CD4-positive, CD25-positive, alpha-beta regulatory T cell (primary cell): ENCODE results near the gene TMCO6. TPM values are rescaled to one million over a fixed set of nuclear protein-coding genes. Genes with fewer than 3 reads are reported as not detected.

Experiments
- ATAC-seq, 2 donors: fragments of 150-1000 bp; cut with Tn5 transposase; one replicate each; pipeline ENCODE4 v1.10.0; 2021; ENCODE audit warnings: low read depth in 2 of 2, moderate number of reproducible peaks in 2 of 2, moderate library complexity in 1 of 2
- DNase-seq, 3 donors: peaks; one replicate each; pipeline versions ENCODE4 v3.0.0 to v3.0.0-alpha.2; 2012 to 2022; ENCODE audit warnings: mixed read lengths in 1 of 3
- H3K27ac ChIP-seq: one replicate; pipeline ENCODE4 v1.7.0; 2013; ENCODE audit warnings: mild to moderate bottlenecking, low read length; ENCODE audit not compliant: insufficient read depth, poor library complexity, severe bottlenecking
- H3K27me3 ChIP-seq: one replicate; pipeline ENCODE4 v1.7.0; 2013; ENCODE audit warnings: low read length; ENCODE audit not compliant: control insufficient read depth, insufficient read depth
- H3K36me3 ChIP-seq: one replicate; pipeline ENCODE4 v1.7.0; 2013; ENCODE audit warnings: mild to moderate bottlenecking, low read length, moderate library complexity; ENCODE audit not compliant: control insufficient read depth, insufficient read depth
- H3K4me1 ChIP-seq: 2 replicates; pipeline ENCODE4 v1.7.0; 2013; ENCODE audit warnings: mild to moderate bottlenecking, low read length; ENCODE audit not compliant: insufficient read depth, control insufficient read depth, poor library complexity, severe bottlenecking
- H3K4me3 ChIP-seq: one replicate; pipeline ENCODE4 v1.7.0; 2013; ENCODE audit warnings: low read depth, mild to moderate bottlenecking, low read length, moderate library complexity
- H3K9me3 ChIP-seq, 2 experiments: 1 replicate in 1 of 2; 2 replicates in 1 of 2; pipeline ENCODE4 v1.7.0; 2013; ENCODE audit warnings: low read length in 2 of 2, mild to moderate bottlenecking in 1 of 2, moderate library complexity in 1 of 2; ENCODE audit not compliant: control insufficient read depth in 2 of 2
- H3K27ac Mint-ChIP-seq, 3 donors: one replicate each; pipeline ENCODE4 v1.8.0; 2020 to 2022; ENCODE audit warnings: mild to moderate bottlenecking in 3 of 3, mixed read lengths in 3 of 3, moderate library complexity in 2 of 3
- H3K27me3 Mint-ChIP-seq: one replicate; pipeline ENCODE4 v1.8.0; 2022; ENCODE audit warnings: mild to moderate bottlenecking, mixed read lengths
- H3K36me3 Mint-ChIP-seq: one replicate; pipeline ENCODE4 v1.8.0; 2020; ENCODE audit warnings: mixed read lengths
- H3K4me1 Mint-ChIP-seq, 4 donors: one replicate each; pipeline ENCODE4 v1.8.0; 2020 to 2022; ENCODE audit warnings: mixed read lengths in 4 of 4, mild to moderate bottlenecking in 1 of 4
- H3K4me3 Mint-ChIP-seq, 4 donors: one replicate each; pipeline ENCODE4 v1.8.0; 2020 to 2022; ENCODE audit warnings: mild to moderate bottlenecking in 4 of 4, mixed read lengths in 4 of 4, moderate library complexity in 3 of 4
- H3K9me3 Mint-ChIP-seq, 7 donors: one replicate each; pipeline ENCODE4 v1.8.0; 2020 to 2022; ENCODE audit warnings: mixed read lengths in 7 of 7, mild to moderate bottlenecking in 3 of 7, moderate library complexity in 2 of 7
- polyA plus RNA-seq, 4 donors: library from polyadenylated mRNA; unstranded; fragments of 300-500 nt; fragmentation: Illumina TruSeq; gene quantifications; one replicate each; pipeline ENCODE4 v1.2.3, GENCODE V29; 2021
- total RNA-seq: library from RNA; stranded (reverse); gene quantifications from one replicate; pipeline ENCODE4 v1.2.3, GENCODE V29; 2022

Gene TMCO6
- total and polyA plus RNA-seq, 5 donors from 2014 or later: 17.0 to 24.1 (median 18.6) TPM

DNA sequence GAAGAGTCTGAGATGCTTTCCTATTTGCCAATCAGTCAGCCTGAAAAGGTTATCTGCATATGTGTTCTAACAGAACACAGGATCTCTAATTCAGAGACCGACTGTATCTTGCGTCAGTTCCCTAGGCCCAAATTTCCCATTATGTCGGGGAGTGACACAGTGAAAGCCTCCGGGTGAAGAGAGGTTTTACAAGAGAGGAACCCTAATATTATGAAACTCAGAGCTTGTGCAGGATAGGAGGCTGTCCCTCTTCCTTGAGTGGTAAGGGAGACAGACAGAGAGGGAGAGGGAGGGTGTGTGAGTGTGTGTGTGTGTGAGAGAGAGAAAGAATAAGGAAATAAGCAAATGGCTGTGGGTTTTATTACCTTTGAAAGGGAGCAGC is 8.2 kb upstream of the TMCO6 start:
- H3K27ac ChIP-seq: no peak overlapping the region
- H3K4me1 ChIP-seq: peaks cover 20% of the 10 kb centered on the region
- H3K9me3 Mint-ChIP-seq: peaks cover 0 to 8% (median 0%) of the 10 kb centered on the region in 7 donors
- peaks cover 29% of the 10 kb centered on the region for H3K27me3 Mint-ChIP-seq
- H3K27me3 ChIP-seq: peaks cover 10% of the 10 kb centered on the region
- no peak overlapping the region for H3K4me3 ChIP-seq
- H3K36me3 Mint-ChIP-seq: no peaks in the 10 kb centered on the region
- no peaks in the 10 kb centered on the region for H3K9me3 ChIP-seq
- peak overlapping the region; percentile 10 to 85 (median 63) for H3K4me3 Mint-ChIP-seq
- peaks cover 4 to 27% (median 15%) of the 10 kb centered on the region in 4 donors for H3K4me1 Mint-ChIP-seq
- no peak for DNase-seq
- peak overlapping the region in 1 of 3 donors; percentile 46 for H3K27ac Mint-ChIP-seq
- ATAC-seq: no peak
- H3K36me3 ChIP-seq: no peaks in the 10 kb centered on the region

- H3K27ac ChIP-seq: no peak overlapping the region
- H3K27me3 ChIP-seq: peaks cover 10% of the 10 kb centered on the region
- peak overlapping the region; percentile 60 to 83 (median 64) for H3K27ac Mint-ChIP-seq
- H3K4me1 Mint-ChIP-seq: peaks cover 6 to 27% (median 16%) of the 10 kb centered on the region in 4 donors
- H3K36me3 ChIP-seq: no peaks in the 10 kb centered on the region
- H3K36me3 Mint-ChIP-seq: no peaks in the 10 kb centered on the region
- peak overlapping the region; percentile 74 for H3K4me3 ChIP-seq
- no peaks in the 10 kb centered on the region for H3K9me3 ChIP-seq
- H3K4me3 Mint-ChIP-seq: peak overlapping the region; percentile 82 to 93 (median 90)
- peaks cover 29% of the 10 kb centered on the region for H3K27me3 Mint-ChIP-seq
- ATAC-seq (peak; percentile 61 to 64), DNase-seq (peak in 2 of 3 donors; percentile 38 to 49)
- H3K4me1 ChIP-seq: peaks cover 20% of the 10 kb centered on the region
- peaks cover 0 to 8% (median 0%) of the 10 kb centered on the region in 7 donors for H3K9me3 Mint-ChIP-seq
Measured at GRCh38 chr5:140631831-140632365, 7.4 kb upstream of the TMCO6 start.

DNA sequence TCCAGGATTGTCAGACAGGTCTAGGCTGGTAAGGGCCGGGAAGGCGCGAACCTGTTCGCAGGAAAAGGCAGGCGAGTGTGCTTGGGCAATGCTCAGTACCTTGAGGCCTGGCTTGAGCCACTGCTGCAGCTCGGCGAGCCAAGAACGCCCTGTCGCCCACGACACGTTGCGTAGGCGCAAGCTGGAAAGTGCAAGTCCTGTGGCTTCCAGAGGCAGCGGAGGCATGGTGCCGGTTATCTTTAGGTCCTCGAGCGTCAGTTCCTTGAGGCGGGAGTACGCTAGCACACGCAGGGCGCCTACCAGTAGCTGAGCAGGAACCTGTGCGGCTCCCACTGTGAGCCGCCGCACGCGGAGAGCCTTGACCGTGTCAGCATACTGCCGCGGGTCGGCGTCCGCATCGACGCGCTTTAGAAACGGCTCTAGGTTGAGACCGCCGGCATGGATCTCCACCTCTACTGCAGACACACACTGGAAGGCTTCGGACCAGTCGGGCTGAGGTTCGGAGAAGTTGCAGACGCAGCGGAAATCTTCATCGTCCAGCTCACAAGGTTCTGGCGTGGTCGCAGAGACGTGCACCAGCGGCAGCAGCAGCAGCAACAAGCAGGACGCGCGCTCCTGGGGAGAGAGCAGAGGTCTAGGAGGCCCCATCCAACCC is 6.8 kb upstream of the TMCO6 start:
- Mint-ChIP-seq H3K9me3 (peaks cover 0 to 7% (median 0%) of the 10 kb centered on the region in 7 donors), H3K27me3 (peaks cover 29% of the 10 kb centered on the region), H3K27ac (peak overlapping the region; percentile 64 to 83 (median 75)), H3K4me3 (peak overlapping the region; percentile 82 to 93 (median 90)), H3K36me3 (no peaks in the 10 kb centered on the region), H3K4me1 (peaks cover 6 to 28% (median 18%) of the 10 kb centered on the region in 4 donors)
- Histone ChIP-seq H3K36me3 (no peaks in the 10 kb centered on the region), H3K27me3 (peaks cover 10% of the 10 kb centered on the region), H3K4me3 (peak overlapping the region; percentile 74), H3K27ac (no peak overlapping the region), H3K9me3 (no peaks in the 10 kb centered on the region), H3K4me1 (peaks cover 20% of the 10 kb centered on the region)
- DNase-seq (peak; percentile 35 to 74 (median 52)), ATAC-seq (peak; percentile 74 to 81)

- H3K27me3 Mint-ChIP-seq: peaks cover 29% of the 10 kb centered on the region
- peak within 1 kb of the TSS; percentile 64 to 83 (median 75) for H3K27ac Mint-ChIP-seq
- no peak for DNase-seq
- H3K4me1 Mint-ChIP-seq: peaks cover 6 to 28% (median 19%) of the 10 kb centered on the region in 4 donors
- peaks cover 10% of the 10 kb centered on the region for H3K27me3 ChIP-seq
- H3K9me3 ChIP-seq: no peaks in the 10 kb centered on the region
- no peaks in the 10 kb centered on the region for H3K36me3 Mint-ChIP-seq
- peak within 1 kb of the TSS; percentile 74 for H3K4me3 ChIP-seq
- peak within 1 kb of the TSS; percentile 82 to 93 (median 90) for H3K4me3 Mint-ChIP-seq
- peaks cover 0 to 4% (median 0%) of the 10 kb centered on the region in 7 donors for H3K9me3 Mint-ChIP-seq
- H3K27ac ChIP-seq: no peak within 1 kb of the TSS
- peak; percentile 7 to 9 for ATAC-seq
- H3K4me1 ChIP-seq: peaks cover 20% of the 10 kb centered on the region
- no peaks in the 10 kb centered on the region for H3K36me3 ChIP-seq
Measured at GRCh38 chr5:140633021-140633471, 6.2 kb upstream of the TMCO6 start, which contains the start of gene CD14. Gene CD14 (minus strand): TSS chr5:140633175. CDS start chr5:140633071, 104 bp downstream.

GRCh38 chr5:140633501-140633900 is 5.8 kb upstream of the TMCO6 start:
- peak overlapping the region; percentile 82 to 93 (median 90) for H3K4me3 Mint-ChIP-seq

DNA sequence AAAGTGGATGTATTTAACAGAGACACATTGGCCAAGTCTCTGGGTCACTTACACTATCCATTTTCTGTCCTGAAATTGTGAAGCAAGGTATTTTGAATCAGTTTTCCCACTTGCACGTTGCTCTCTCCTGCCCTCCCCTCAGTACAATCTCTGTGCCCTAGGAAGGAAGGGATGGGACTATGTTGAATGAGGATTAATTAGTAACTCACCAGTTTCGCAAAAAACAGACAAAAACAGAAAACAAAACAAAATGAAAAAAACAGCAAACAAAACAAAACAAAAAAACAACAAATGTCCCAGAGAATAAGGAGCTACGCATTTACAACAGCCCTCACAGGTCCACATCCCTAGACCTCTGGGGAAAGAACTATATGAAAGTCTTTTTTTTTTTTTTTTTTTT is 5.1 kb upstream of the TMCO6 start:
- no peaks in the 10 kb centered on the region for H3K36me3 ChIP-seq
- H3K4me1 Mint-ChIP-seq: peaks cover 10 to 38% (median 24%) of the 10 kb centered on the region in 4 donors
- H3K27ac Mint-ChIP-seq: no peak overlapping the region
- H3K9me3 ChIP-seq: no peaks in the 10 kb centered on the region
- peaks cover 10% of the 10 kb centered on the region for H3K27me3 ChIP-seq
- H3K27me3 Mint-ChIP-seq: peaks cover 29% of the 10 kb centered on the region
- no peak overlapping the region for H3K4me3 ChIP-seq
- peaks cover 26% of the 10 kb centered on the region for H3K4me1 ChIP-seq
- H3K36me3 Mint-ChIP-seq: no peaks in the 10 kb centered on the region
- no peak for DNase-seq
- H3K27ac ChIP-seq: no peak overlapping the region
- peak overlapping the region; percentile 29 to 90 (median 51) for H3K4me3 Mint-ChIP-seq
- peaks cover 0 to 1% (median 0%) of the 10 kb centered on the region in 7 donors for H3K9me3 Mint-ChIP-seq
- no peak for ATAC-seq

More at GRCh38 chr5:140633501-140633900, 5.8 kb upstream of the TMCO6 start:
- peaks cover 0 to 1% (median 0%) of the 10 kb centered on the region in 7 donors for H3K9me3 Mint-ChIP-seq
- peaks cover 29% of the 10 kb centered on the region for H3K27me3 Mint-ChIP-seq
- H3K9me3 ChIP-seq: no peaks in the 10 kb centered on the region
- no peaks in the 10 kb centered on the region for H3K36me3 ChIP-seq
- H3K27ac Mint-ChIP-seq: peak overlapping the region in 1 of 3 donors; percentile 64
- peaks cover 8 to 32% (median 19%) of the 10 kb centered on the region in 4 donors for H3K4me1 Mint-ChIP-seq
- ATAC-seq: no peak
- H3K36me3 Mint-ChIP-seq: no peaks in the 10 kb centered on the region
- H3K27me3 ChIP-seq: peaks cover 10% of the 10 kb centered on the region
- no peak for DNase-seq
- H3K4me1 ChIP-seq: peaks cover 20% of the 10 kb centered on the region
- peak overlapping the region; percentile 74 for H3K4me3 ChIP-seq
- no peak overlapping the region for H3K27ac ChIP-seq

DNA sequence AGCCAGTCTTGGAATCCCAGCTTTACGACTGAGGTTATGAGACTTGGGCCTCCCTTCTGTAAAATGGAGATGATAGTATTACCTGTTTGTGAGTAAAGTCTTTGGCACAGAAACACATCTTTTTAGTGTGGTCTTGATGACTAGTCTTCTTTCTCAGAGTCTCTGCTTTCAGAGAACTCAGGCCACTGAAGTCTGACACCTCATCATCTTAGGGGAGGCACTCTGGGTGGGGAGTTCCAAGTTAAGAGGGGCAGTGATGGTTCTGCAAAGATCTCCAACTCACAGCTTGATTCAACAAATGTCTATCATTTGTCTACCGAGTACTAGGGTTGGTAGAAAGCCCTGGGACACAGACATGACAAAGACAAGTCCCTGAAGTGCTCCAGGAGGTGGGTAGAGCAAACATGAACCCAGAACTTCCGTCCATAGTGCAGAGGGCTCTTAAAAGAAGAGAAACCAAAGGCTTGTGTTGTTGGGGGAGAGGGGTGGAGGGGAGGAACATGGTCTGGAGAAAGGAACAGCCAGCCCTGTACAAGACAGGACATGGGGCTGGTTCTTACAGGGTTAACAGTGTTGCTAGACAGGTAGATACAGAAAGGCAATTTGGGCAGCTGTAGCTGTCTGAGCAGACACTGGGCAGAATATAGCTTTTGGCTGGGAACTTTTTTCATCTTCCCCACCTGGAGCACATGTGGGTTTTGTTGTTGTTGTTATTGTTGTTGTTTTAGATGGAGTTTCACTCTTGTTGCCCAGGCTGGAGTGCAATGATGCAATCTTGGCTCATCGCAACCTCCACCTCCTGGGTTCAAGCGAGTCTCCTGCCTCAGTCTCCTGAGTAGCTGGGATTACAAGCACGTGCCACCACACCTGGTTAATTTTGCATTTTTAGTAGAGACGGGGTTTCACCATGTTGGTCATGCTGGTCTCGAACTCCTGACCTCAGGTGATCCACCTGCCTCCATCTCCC is 3.7 kb upstream of the TMCO6 start:
- no peak for ATAC-seq

More for the DNA sequence above, 3.7 kb upstream of the TMCO6 start:
- Mint-ChIP-seq H3K4me1 (peaks cover 15 to 50% (median 31%) of the 10 kb centered on the region in 4 donors), H3K27ac (no peak overlapping the region), H3K4me3 (peak overlapping the region in 2 of 4 donors; percentile 13 to 91), H3K9me3 (peaks cover 0 to 1% (median 0%) of the 10 kb centered on the region in 7 donors), H3K27me3 (peaks cover 29% of the 10 kb centered on the region), H3K36me3 (no peaks in the 10 kb centered on the region)
- H3K36me3 ChIP-seq: no peaks in the 10 kb centered on the region
- H3K27me3 ChIP-seq: peaks cover 10% of the 10 kb centered on the region
- H3K4me1 ChIP-seq: peaks cover 36% of the 10 kb centered on the region
- no peak overlapping the region for H3K27ac ChIP-seq
- no peak overlapping the region for H3K4me3 ChIP-seq
- H3K9me3 ChIP-seq: no peaks in the 10 kb centered on the region
- no peak for DNase-seq
